KMS-11 (cell line): Measurements from ENCODE around the gene SCAMP3.
"Not testable (repeated sequence)": the region's sequence is repeated elsewhere in the genome, so short reads cannot be mapped to it uniquely, and the experiment has no call there.

ENCODE experiments used
- H2AFZ ChIP-seq: fragments of 200-600 bp; sonication (generic); 2 replicates; pipeline ENCODE4 v1.6.1; 2016; ENCODE audit warnings: antibody characterized with exemption, mixed run types, low read depth
- H3K27ac ChIP-seq: fragments of 200-600 bp; sonication (generic); 2 replicates; pipeline ENCODE4 v1.6.1; 2016; ENCODE audit warnings: mild to moderate bottlenecking, mixed run types
- H3K27me3 ChIP-seq: fragments of 200-600 bp; sonication (generic); 2 replicates; pipeline ENCODE4 v1.6.1; 2017; ENCODE audit warnings: mild to moderate bottlenecking, low read depth, mixed run types, moderate library complexity; ENCODE audit not compliant: insufficient read depth
- H3K36me3 ChIP-seq: fragments of 200-600 bp; sonication (generic); 2 replicates; pipeline ENCODE4 v1.6.1; 2017; ENCODE audit warnings: mild to moderate bottlenecking, mixed run types; ENCODE audit not compliant: insufficient read depth
- H3K4me1 ChIP-seq: fragments of 200-600 bp; sonication (generic); 2 replicates; pipeline ENCODE4 v1.6.1; 2016; ENCODE audit warnings: mild to moderate bottlenecking, low read depth, mixed run types; ENCODE audit not compliant: poor library complexity, severe bottlenecking
- H3K4me2 ChIP-seq: fragments of 200-600 bp; sonication (generic); 2 replicates; pipeline ENCODE4 v1.7.0; 2016; ENCODE audit warnings: mild to moderate bottlenecking, mixed run types
- H3K4me3 ChIP-seq: fragments of 200-600 bp; sonication (generic); IDR thresholded peaks from 2 replicates; pipeline ENCODE4 v1.6.1; 2017; ENCODE audit warnings: low read depth, low read length, mixed read lengths; ENCODE audit not compliant: insufficient read depth
- H3K79me2 ChIP-seq: fragments of 200-600 bp; sonication (generic); 2 replicates; pipeline ENCODE4 v1.6.1; 2016; ENCODE audit warnings: low read depth, mixed run types; ENCODE audit not compliant: insufficient read depth
- H3K9ac ChIP-seq: fragments of 200-600 bp; sonication (generic); 2 replicates; pipeline ENCODE4 v1.6.1; 2016; ENCODE audit warnings: mild to moderate bottlenecking, mixed run types
- H4K20me1 ChIP-seq: fragments of 200-600 bp; sonication (generic); 2 replicates; pipeline ENCODE4 v1.6.1; 2016; ENCODE audit warnings: mild to moderate bottlenecking, mixed run types; ENCODE audit not compliant: insufficient read depth
- TF ChIP-seq, protein P1 (sequence below): fragments of 200-600 bp; sonication (generic); conservative IDR thresholded peaks from 2 replicates; pipeline ENCODE4 v1.6.1; 2017; ENCODE audit warnings: low read depth, mild to moderate bottlenecking, antibody characterized with exemption, low read length, moderate library complexity, mixed read lengths

SCAMP3 gene

DNA sequence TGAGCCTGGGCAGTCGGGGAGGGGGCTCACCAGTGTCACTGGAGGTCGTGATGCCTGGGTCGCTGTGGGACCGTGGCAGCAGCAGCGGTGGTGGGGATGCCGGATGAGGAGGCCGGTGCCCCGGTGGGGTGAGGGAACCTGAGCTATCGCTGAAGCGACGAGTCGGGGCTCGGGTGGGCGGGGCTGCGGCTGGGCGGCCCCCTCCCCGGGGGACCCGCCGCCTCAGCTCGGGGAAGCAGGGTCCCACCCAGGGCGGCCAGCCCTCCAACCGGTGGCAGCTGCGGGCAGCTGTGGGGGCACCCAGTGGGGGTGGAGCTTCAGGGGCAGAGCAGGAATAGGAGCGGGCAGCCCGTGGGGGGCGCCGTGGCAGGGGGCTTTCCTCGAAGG lies 11.9 kb downstream of the SCAMP3 start:
- Histone ChIP-seq H4K20me1 (no peaks in the 10 kb centered on the region), H3K27me3 (no peaks in the 10 kb centered on the region), H3K9ac (peak overlapping the region; percentile 72), H3K27ac (peak overlapping the region; percentile 30; the same call in 1 of the 2 replicates), H2AFZ (peak overlapping the region; percentile 99), H3K4me3 (peak overlapping the region; percentile 98), H3K36me3 (no peaks in the 10 kb centered on the region), H3K4me1 (peaks cover 35% of the 10 kb centered on the region), H3K4me2 (peak overlapping the region; percentile 91), H3K79me2 (no peaks in the 10 kb centered on the region)
- TF ChIP-seq, protein P1, sequence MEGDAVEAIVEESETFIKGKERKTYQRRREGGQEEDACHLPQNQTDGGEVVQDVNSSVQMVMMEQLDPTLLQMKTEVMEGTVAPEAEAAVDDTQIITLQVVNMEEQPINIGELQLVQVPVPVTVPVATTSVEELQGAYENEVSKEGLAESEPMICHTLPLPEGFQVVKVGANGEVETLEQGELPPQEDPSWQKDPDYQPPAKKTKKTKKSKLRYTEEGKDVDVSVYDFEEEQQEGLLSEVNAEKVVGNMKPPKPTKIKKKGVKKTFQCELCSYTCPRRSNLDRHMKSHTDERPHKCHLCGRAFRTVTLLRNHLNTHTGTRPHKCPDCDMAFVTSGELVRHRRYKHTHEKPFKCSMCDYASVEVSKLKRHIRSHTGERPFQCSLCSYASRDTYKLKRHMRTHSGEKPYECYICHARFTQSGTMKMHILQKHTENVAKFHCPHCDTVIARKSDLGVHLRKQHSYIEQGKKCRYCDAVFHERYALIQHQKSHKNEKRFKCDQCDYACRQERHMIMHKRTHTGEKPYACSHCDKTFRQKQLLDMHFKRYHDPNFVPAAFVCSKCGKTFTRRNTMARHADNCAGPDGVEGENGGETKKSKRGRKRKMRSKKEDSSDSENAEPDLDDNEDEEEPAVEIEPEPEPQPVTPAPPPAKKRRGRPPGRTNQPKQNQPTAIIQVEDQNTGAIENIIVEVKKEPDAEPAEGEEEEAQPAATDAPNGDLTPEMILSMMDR, result no peak

DNA sequence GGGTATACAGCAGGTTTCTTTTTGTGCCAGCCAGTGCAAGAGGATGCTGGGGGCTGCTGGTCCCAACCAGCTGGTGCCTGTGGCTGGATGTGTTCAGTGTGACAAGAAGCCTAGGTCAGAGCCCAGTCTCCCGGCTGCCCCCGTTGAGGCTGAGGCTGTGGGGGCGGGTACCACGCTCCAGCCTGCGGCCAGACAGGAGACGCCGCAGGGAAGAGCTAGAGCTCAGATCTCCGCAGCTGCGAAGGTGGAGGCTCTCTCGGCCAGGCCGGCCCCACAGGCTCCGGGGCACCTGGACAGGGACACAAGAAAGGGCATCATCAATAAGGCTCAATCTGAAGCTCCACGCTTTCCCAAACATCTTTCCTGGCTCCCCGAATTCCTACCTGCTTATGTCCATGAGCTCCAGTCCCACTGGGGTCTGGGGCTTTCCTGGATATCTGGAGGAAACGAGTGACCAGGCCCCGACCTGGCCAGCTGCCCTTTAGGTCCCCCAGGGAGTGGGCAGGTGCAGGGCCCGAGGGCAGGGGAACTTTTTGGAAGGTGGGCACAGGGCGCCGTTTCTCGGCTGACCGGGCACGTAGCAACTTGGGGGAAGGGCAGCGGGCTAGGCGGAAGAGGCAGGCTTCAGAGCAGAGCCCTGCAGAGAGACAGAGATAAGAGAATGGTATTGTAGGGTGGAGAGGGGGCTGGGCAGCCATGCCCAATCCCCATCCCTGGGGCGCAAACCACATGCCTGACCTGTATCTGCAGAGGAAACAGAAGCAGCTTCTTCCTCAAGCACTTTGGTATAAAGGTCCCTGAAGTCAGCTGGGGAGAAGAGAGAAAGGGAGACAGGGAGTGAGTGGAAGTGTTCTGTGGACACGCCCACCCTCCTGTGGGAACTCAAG lies 14.2 kb downstream of the SCAMP3 start:
- no peak overlapping the region for H3K27ac ChIP-seq
- H3K79me2 ChIP-seq, result no peaks in the 10 kb centered on the region
- peaks cover 34% of the 10 kb centered on the region for H3K4me1 ChIP-seq
- no peak overlapping the region for H2AFZ ChIP-seq
- no peaks in the 10 kb centered on the region for H4K20me1 ChIP-seq
- H3K4me2 ChIP-seq, result no peak overlapping the region
- H3K27me3 ChIP-seq, result no peaks in the 10 kb centered on the region
- H3K36me3 ChIP-seq, result no peaks in the 10 kb centered on the region
- H3K9ac ChIP-seq, result no peak overlapping the region
- TF ChIP-seq, protein P1, result no peak
- H3K4me3 ChIP-seq, result no peak overlapping the region

DNA sequence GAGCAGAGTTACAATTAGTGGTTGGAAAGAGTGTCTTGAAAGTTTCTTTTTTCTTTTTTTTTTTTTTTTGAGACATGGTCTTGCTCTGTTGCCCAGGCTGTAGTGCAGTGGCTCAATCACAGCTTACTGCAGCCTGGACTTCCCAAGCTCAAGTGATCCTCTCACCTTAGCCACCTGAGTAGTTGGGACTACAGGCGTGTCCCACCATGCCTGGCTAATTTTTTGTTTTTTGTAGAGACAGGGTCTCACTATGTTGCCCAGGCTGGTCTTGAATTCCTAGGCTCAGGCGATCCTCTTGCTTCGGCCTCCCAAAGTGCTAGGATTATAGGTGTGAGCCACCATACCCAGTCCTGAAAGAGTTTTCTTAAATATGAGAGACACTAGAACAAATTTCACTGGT lies 15.4 kb downstream of the SCAMP3 start:
- H2AFZ ChIP-seq, H3K27ac ChIP-seq, H4K20me1 ChIP-seq, H3K4me2 ChIP-seq, H3K9ac ChIP-seq, H3K27me3 ChIP-seq, H3K4me3 ChIP-seq, H3K36me3 ChIP-seq, H3K79me2 ChIP-seq: not testable (repeated sequence)
- peaks cover 35% of the 10 kb centered on the region for H3K4me1 ChIP-seq

DNA sequence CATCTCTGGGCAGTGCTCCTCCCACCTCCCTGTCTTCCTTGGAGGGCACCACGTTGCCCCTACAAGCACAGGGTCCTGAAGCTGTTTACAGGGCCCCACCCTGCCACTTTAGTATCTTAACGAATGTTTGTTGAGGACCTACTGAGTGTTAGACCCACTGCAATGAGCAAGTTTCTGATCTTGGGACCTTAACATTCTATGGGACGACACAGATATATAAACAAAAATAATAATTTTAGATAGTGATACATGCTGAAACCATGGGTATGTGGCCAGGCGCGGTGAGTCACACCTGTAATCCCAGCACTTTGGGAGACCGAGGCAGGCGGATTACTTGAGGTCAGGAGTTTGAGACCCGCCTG lies 17.0 kb downstream of the SCAMP3 start:
- peak overlapping the region; percentile 52 for H3K27ac ChIP-seq
- H3K27me3 ChIP-seq, result no peaks in the 10 kb centered on the region
- peak overlapping the region; percentile 77 for H3K4me2 ChIP-seq
- peak overlapping the region; percentile 97 for H3K4me3 ChIP-seq
- H3K4me1 ChIP-seq, result peaks cover 38% of the 10 kb centered on the region
- no peaks in the 10 kb centered on the region for H3K79me2 ChIP-seq
- H3K36me3 ChIP-seq, result no peaks in the 10 kb centered on the region
- no peaks in the 10 kb centered on the region for H4K20me1 ChIP-seq
- peak overlapping the region; percentile 84 for H2AFZ ChIP-seq
- peak overlapping the region; percentile 67 for H3K9ac ChIP-seq
- TF ChIP-seq, protein P1, result no peak
